GM18907 (cell line): Measurements from ENCODE around the gene LRRK2.
"Not testable (repeated sequence)": the region's sequence is repeated elsewhere in the genome, so short reads cannot be mapped to it uniquely, and the experiment has no call there.

ENCODE experiments used
- ATAC-seq: cut with Tn5 transposase; IDR thresholded peaks from one replicate; pipeline ENCODE4 v1.9.1; 2021; ENCODE audit warnings: mild to moderate bottlenecking, moderate library complexity; ENCODE audit not compliant: unreplicated experiment

The LRRK2 gene

DNA sequence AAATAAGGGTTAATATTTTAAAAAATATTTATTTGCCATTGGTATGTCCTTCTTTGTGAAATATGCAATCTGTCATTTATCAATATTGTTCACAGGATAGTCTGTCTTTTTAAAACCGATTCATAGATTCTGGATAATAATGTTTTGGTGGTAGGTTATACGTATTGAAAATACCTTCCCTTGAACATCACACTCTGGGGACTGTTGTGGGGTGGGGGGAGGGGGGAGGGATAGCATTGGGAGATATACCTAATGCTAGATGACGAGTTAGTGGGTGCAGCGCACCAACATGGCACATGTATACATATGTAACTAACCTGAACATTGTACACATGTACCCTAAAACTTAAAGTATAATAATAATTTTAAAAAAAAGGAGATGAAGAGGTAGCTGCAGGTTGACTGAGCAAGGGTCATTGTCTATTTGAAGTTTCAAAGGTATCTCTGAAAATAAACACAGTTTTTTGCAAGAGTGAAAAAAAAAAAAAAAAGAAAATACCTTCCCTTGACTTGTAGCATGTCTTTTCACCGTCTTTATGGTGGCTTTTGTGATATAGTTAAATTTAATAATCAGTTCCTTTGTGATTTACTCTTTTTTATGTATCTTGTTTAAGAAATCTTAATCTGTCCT lies 19.8 kb downstream of the LRRK2 start:
- ATAC-seq, result not testable (repeated sequence)

DNA sequence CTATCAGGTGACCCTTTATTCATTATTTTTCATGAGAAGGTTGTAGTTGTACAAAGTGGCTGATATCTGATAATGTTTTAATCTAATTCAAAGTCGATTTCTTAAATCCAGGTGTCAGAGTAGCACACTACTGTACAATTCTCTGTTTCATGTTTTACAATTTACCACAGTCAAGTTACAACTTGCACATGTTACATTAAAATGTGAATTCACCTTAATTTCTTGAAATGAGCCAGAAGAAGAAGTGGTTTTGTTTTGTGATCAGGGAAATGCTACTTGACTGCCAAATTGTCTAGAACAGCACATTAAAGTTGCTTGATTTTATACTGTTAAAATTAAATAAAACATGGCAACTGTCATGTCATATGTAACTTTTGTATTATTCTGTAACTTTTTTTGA lies 23.2 kb downstream of the LRRK2 start:
- no peak for ATAC-seq

DNA sequence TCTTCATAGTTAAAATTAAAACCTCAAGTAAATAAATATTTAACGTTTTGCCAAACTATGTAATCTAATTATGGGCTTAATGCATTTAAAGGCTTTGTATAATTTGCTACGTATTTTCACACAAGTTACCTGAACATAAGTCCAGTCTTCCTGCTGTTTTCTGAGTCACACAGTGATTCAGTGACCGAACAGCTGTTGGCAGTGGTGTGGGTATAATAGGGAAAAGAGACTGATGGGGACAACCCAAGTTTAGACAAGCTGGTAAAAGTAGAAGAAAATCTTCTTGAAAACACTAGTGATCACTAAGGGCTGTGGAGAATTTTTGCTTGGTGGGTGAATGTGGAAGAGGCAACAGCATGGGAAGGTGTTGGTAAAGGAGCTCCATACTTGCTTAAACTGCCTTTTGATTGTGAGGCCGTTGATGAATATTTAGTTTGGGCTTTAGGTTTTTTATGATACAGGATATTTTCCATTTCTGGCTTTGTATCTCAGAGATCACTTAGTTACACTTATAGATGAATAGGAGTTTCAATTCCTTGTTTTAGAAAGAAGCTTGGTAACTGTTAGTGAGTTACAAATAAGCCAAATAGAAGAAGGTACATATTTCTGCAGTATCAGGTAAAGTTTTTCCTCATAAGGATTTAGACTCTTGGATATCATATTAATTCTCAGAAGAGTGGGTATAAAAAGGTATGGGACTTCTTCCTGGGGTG lies 23.9 kb downstream of the LRRK2 start:
- ATAC-seq, result peak; percentile 62

DNA sequence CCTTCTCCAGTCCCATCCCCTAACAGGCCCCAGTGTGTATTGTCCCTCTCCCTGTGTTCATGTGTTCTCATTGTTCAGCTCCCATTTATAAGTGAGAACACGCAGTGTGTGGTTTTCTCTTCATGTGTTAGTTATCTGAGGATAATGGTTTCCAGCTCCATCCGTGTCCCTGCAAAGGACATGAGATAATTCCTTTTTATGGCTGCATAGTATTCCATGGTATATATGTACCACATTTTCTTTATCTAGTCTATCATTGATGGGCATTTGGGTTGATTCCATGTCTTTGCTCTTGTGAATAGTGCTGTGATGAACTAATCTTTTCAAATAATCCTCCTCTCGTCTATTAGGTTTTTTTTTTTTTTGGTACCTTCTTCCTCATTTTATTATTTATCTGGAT lies 25.9 kb downstream of the LRRK2 start:
- ATAC-seq, result not testable (repeated sequence)

DNA sequence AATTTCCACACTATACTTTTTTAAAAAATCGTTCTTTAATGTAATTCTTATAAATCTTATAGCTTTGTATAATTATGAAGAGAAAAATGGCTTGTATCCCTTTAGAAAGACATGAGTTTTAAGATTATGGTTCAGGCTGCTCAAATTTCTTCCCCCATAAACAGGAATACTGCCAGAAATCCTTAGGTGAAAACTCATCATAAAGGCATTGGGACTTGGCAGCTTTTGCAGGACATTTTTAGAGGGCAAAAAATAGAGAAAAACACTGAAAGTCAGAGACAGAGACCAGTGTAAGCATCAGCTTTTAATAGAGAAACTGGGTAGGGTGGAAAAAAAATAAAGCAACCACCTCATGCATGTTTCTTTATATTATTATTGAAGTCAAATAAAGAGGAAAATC lies 29.1 kb downstream of the LRRK2 start:
- ATAC-seq, result no peak

DNA sequence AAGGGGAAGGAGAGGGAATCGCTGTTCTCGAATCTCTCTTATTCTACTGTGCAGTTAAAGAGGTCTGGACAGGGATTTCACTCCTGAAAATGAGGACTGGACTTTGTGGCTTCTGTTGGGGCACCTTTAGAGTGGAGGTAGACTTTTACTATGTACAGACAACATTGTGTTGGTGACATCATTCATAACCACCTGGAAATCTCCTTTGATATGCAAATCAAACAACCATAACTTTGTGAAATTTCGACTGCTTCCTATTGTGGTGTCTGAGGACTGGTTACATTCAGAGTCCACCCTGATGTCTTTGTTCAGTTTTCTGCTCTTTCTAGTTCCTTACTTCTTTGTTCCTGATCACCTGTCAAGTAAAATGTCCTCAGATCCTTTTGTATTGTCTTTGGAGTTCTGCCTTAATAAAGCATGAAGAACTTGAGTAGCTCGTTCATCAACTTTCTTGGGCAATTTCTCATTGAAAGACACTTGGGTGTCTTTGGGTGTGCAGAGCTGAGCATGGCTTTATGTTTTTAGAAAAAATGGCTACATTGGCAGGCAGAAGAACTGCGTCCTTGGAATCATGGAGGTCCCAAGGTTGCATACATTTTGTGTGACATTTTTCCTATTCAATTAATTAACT lies 29.8 kb downstream of the LRRK2 start:
- no peak for ATAC-seq

DNA sequence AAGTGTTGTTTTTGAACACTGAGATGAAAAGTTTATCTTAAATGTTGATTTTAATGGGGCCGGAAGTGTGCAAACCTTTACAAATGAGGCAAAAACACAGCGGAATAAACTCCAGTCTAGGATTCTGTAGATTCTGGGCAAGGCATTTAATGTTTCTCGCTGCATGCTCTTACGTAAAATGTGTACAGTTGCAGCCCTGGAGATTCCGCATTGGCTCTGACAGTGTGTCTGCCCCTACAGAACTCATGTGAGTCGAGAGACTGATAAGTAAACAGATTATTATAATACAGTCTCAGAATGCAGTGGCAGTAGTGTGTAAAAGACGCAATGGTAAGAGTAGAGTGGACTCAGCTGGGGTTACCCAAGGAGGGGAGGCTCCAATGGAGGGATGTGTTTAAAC lies 33.6 kb downstream of the LRRK2 start:
- ATAC-seq, result no peak

DNA sequence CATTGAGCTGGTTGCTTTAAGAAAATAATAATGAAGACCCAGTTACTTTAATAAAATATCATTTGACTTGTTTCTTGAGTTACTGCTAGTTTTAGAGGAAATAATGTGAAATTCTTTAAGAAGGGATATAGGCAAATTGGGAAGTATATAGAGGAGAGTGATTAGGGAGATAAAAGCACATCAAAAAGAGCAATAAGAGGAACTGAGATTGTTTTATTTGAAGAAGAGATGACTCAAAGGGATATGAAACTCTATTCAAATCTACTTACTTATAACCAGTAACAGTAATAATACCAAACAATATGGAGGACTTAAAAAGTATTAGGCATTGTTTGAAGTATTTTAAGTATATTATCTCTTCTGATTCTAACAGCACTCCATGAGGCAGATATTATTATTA lies 37.1 kb downstream of the LRRK2 start:
- ATAC-seq, result peak; percentile 72

DNA sequence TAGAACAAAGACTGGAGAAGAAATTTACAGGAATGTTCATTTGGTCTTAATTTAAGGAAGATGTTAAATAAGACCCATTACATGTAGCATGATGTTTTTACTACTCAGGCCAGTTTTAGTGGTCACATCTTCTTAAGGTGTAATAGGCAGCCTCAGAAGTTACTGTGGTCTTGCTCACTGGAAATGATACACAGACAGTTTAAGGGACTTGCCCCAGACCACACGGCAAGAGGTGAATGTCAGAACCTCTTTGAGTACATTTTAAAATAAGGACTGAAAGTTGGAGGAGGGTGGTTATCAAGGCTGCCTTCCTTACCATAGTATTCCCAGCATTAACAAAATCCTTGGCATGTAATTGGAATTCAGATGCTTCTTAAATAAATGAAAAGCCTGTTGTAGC lies 37.9 kb downstream of the LRRK2 start:
- peak; percentile 96 for ATAC-seq

DNA sequence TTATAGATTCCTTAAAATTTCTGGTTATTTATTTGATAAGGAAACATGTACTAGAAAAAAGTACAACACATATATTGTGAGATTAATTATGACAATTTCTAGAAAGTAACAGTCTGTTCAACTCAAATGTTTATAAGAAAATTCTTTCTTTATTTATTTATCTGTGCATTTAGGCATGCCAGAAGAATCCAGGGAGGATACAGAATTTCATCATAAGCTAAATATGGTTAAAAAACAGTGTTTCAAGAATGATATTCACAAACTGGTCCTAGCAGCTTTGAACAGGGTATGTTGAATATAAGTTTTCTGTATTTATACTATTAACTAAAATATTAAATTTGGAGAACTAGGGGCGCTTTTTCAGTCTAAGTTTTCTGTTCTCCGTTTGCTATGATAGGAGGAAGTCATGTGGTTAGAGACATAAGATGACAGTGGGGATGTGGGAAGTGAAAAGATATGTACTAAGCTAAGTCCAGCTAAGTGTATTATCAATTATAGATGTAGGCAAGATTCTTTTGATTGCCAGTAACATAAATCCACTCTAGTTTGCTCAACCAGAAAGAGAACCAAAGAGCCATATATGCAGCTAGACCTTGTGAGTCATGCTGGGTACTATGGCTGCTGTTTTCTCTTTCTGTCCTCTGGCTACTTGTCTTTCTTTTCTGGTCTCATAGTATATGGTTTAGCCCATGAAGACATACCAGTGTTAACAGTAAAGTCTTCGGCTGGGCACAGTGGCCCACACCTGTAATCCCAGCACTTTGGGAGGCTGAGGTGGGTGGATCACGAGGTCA lies 39.0 kb downstream of the LRRK2 start:
- peak; percentile 38 for ATAC-seq

DNA sequence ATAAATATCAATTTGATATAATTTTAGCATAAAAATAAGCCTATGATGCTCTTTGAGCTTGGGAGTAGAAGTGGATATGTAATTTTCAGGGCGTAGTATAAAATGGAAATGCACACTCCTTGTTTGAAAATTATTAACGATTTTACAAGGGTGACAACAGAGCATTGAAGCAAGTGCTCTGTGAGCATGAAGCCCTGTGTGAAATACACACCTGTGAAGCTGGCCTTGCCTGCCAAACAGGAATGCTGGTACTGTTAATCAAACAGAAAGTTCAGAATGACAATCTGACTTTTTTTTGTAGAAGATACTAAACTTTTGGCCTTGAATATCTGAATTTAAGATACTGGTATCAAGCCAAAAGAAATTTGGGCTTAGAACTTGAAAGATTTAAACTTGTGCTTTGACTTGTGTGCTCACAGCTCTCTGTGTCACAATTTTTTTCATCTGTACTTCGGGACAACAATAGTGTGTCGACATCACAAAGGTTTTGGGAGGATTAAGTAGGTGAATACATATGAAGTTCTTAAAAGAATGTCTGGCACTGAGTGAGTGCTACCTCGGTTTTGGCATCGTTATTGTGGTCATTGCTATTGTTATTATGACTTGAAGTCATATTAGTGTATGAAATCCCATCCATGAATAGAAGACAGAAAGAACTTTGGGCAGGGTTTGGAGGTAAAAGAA lies 47.3 kb downstream of the LRRK2 start:
- ATAC-seq, result no peak

DNA sequence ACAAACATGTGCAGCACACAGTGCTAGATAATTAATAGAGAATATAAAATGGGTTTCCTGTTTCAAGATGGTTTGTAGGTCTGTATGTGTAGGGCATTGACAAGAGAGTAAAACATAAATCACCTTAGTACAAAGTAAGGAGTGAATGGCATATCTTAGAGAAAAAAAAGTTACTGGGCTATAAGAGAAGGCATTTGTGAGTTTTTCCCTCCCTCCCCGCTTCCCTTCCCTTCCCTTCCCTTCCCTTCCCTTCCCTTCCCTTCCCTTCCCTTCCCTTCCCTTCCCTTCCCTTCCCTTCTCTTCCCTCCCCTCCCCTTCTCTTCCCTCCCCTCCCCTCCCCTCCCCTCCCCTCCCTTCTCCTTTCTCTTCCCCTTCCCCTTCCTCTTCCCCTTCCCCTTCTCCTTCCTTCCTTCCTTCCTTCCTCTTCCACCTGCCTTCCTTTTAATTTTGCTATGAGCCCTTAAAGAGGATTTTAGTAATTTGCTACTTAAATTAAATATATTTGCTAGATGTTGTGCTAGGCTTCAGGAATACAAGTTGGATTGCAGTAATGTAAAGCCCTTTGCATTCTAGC lies 57.1 kb downstream of the LRRK2 start:
- ATAC-seq, result no peak

DNA sequence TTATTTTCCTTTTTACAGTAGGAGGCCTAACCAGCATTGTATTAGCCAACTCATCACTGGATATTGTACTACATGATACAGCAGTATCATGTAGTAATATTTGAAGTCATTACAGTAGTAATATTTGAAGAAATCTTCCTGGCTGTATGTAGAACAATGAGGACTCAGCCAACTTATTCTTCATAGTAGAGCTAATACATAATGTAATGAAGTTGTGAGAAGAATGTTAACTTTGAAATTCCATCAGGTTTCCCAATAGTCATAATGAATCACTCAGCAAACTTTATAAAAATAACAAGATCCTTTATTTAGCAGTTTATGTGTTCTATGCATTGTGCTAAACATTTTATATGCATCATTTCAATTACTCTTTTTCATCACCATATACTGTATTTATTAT lies 61.8 kb downstream of the LRRK2 start:
- ATAC-seq, result no peak

DNA sequence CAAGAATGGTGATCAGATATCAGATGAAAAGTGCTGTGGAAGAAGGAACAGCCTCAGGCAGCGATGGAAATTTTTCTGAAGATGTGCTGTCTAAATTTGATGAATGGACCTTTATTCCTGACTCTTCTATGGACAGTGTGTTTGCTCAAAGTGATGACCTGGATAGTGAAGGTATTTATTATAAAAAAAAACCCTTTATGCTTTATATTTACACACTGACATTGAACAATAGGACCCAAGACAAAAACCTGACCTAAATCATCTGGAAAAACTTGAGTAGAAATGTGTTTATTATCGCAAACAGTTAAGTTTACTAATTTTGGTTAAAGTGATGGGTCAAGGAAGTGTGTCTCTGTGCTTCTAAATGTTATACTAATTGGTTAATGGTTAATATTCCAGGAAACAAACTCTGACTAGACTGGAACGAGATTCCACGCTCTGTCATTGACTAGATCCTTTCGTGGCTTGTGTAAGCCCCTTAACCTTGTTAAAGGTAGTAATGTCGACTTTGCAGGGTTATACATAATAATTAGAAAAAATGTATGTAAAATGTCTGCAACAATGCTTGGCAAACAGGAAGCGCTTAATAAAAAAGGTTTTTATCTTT lies 62.7 kb downstream of the LRRK2 start:
- no peak for ATAC-seq

DNA sequence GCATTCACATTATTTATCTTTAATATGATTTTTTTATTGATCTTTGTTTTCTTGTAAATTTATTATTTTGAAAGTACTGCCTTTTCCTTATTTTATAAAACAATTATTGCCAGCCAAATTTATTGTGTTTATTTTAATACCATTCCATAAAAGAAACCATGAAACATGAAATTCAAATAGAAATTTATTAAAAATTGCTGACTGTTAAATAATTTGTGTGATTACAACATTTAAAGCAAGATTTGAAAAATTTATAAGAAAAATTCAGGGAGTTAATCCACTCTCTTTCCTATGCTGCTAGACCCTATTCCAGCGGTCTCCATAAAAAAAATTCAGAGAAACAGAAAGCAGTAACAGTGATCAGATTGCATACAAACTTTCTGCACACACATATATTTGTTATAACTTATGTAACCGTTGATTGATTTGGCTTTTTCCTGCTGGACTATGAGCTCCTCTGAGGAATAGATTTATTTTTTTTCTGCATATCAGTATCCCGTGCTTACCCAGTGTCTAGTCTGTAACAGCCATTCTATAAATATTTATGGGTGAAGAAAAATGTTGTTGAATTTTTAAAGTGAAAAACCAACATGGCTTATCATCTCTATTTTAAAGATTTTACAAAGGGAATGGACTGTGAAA lies 68.1 kb downstream of the LRRK2 start:
- no peak for ATAC-seq

DNA sequence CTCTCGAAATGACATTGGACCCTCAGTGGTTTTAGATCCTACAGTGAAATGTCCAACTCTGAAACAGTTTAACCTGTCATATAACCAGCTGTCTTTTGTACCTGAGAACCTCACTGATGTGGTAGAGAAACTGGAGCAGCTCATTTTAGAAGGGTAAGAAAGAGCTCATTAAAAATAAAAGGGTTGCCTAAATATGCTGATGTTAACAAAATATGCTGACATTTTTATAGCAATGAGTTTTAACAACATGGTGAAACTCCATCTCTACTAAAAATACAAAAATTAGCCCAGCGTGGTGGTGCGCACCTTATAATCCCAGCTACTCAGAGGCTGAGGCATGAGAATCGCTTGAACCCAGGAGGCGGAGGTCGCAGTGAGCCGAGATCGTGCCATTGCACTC lies 73.5 kb downstream of the LRRK2 start:
- ATAC-seq, result no peak

DNA sequence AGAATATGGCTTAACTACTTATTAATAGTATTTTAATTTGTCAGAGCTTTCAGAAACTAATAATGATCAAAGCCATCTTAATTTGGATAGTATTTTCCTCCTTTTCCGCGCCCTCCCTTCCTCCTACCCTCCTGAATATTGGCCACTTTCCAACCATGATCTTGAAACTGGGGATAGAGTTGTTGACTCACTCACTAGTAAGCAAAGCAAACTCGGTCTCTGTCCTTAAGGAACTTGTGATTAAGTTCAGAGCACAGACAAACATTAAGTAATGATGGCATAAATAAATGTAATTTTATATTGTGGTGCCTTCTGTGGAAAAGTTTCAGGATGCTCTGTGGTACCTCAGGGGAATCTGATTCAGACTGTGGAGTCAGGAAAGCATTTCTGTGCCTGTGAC lies 75.7 kb downstream of the LRRK2 start:
- ATAC-seq, result no peak

DNA sequence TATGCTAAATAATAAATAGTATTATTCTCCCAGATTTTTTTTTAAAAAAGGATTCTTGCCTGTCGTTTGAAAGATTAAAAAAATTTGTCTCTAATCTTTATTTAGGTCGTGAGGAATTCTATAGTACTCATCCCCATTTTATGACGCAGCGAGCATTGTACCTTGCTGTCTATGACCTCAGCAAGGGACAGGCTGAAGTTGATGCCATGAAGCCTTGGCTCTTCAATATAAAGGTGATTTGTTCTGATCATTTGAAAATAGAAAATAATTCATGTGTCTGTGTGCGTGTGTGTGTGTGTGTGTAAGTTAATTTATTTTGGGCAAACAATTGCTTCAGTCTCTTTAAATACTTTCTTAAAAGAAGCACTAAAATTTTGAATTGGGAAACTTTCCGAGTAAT lies 84.2 kb downstream of the LRRK2 start:
- ATAC-seq, result no peak

DNA sequence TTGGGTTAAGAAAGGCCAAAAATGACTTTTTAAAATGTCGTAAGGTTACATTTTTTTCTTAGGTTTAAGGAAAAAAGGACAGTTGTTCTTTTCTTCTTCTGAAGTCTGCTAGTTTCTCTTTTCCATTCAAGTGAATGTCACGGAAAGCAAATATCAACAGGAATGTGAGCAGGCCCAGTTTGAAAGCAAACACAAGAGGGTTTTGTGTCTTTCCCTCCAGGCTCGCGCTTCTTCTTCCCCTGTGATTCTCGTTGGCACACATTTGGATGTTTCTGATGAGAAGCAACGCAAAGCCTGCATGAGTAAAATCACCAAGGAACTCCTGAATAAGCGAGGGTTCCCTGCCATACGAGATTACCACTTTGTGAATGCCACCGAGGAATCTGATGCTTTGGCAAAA lies 85.4 kb downstream of the LRRK2 start:
- ATAC-seq, result no peak

DNA sequence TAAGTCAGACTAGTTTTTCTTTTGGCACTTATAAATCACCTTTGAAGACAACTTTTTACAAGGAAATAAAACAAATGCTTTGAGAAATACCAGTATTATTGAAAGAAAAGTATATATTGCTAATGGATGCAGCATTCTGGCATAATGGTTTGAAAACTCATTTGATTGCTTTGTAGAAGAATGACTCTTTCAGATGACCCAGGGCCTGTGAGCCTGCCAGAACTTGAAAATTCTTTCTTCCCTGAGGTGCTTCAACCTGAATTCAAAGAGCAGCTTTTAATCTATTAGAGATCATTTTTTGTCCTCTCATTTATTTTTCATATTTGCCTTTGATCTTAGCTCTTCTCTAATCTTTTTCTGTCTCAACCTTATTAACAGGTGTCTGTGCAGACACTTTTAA lies 87.4 kb downstream of the LRRK2 start:
- ATAC-seq, result no peak
